ENCODE results near the gene SMIM10L2A. TPM values are rescaled to one million over a fixed set of nuclear protein-coding genes. Genes with fewer than 3 reads are reported as not detected.
"Not testable (repeated sequence)": the region's sequence is repeated elsewhere in the genome, so short reads cannot be mapped to it uniquely, and the experiment has no call there.

The SMIM10L2A gene
- total and polyA plus RNA-seq, 10 of the 15 experiments (the other 5 are each of a cell fraction or from before 2014, with no cell fraction given): 0.02 to 0.05 (median 0.03) TPM; not detected in 7

DNA sequence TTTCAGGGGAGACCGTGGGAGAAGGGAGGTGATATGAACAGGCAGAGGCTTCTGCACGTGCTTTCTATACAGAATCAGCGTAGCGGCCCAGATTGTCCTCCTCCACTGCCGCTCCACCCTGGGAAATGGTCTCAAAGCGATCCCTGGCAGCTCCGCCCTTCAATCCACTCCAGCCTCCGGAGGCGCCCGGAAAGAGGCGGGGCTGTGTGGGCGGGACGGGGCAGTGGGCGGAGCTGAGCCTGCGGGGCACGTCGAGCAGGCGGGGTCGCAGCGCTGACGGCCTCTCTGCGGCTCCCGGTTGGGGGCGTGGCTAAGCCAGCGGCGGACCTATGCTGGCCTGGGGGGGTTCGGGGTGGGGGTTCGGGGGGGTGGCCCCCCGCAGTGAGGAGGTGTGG is 210 bp upstream of the SMIM10L2A start:
- Histone ChIP-seq H3K9ac (ENCODE audit: control insufficient read depth, insufficient read depth, low read length) (no peak overlapping the region), H2AFZ (ENCODE audit: control insufficient read depth, low read depth, low read length) (peak overlapping the region; percentile 78), H3K4me3 (peak overlapping the region; percentile 23; the same call in 1 of the 2 replicates), H3K79me2 (ENCODE audit: control insufficient read depth, insufficient read depth, low read length) (no peaks in the 10 kb centered on the region), H3K4me2 (ENCODE audit: control insufficient read depth, insufficient read depth) (peak overlapping the region; percentile 25; the same call in 1 of the 2 replicates), H4K20me1 (ENCODE audit: control insufficient read depth, insufficient read depth) (no peaks in the 10 kb centered on the region), H3K27me3 (replicated peaks in 1 of 2; ENCODE audit: control insufficient read depth in 2 of 2, insufficient read depth in 2 of 2, low read length in 1 of 2) (no peaks in the 10 kb centered on the region), H3K27ac (ENCODE audit: control insufficient read depth, insufficient read depth) (no peak overlapping the region), H3K9me3 (replicated peaks; ENCODE audit: control insufficient read depth, insufficient read depth, low read length) (no peaks in the 10 kb centered on the region; the same call in 2 of the 3 replicates), H3K36me3 (ENCODE audit: control insufficient read depth in 2 of 2, insufficient read depth in 2 of 2, low read length in 1 of 2) (no peaks in the 10 kb centered on the region), H3K4me1 (ENCODE audit: control insufficient read depth, insufficient read depth, low read length) (no peaks in the 10 kb centered on the region; the same call in 1 of the 2 replicates)
- ATAC-seq (peak; percentile 96), FAIRE-seq (no peak), DNase-seq (ENCODE audit: low read depth, low spot score) (peak; percentile 19)
- ChIA-PET POLR2A (no interaction called here), SMC1A (ENCODE audit: uncharacterized antibody, unreplicated experiment) (no interaction called here), RAD21 (ENCODE audit: unreplicated experiment) (interaction anchor here (1.1 kb wide), 1 partner anchor 12 kb away, joined by 4 read pairs; no protein-coding TSS in a partner anchor), CTCF (no interaction called here)
- no peak for TF ChIP-seq STAT3 (IDR thresholded peaks at IDR 0.05; ENCODE audit: low read depth, low read length)
- TF ChIP-seq IKZF1 (conservative IDR thresholded peaks at IDR 0.05): 0 out of 2 replicates have a peak, but pooled peaks have one; percentile 13
- peak in 1 of 2 experiments; percentile 45; a peak in 1 of 4 replicates for TF ChIP-seq BHLHE40 (IDR thresholded peaks at IDR 0.05; ENCODE audit: borderline replicate concordance in 1 of 2, low read depth in 2 of 2, low read length in 1 of 2)
- peak in 1 of 2 experiments; percentile 67; a peak in 1 of 3 replicates for TF ChIP-seq EGR1 (IDR thresholded peaks at IDR 0.05; ENCODE audit: borderline replicate concordance in 1 of 2, low read depth in 2 of 2, low read length in 2 of 2)
- TF ChIP-seq NFYB (IDR thresholded peaks at IDR 0.05; ENCODE audit: insufficient read depth, low read depth, low read length): no peak
- BruUV-seq (replicated peaks): no TSS peak
- intact Hi-C loops (cut with micrococcal nuclease; ENCODE audit: unreplicated experiment): no loop called here
- in situ Hi-C loops (cut with MboI): no loop called here
- 38% methylated on average over 26 of the region's 29 CpGs for WGBS (ENCODE audit: insufficient coverage, insufficient replicate concordance, low lambda C conversion rate, missing lambda C conversion rate)

DNA sequence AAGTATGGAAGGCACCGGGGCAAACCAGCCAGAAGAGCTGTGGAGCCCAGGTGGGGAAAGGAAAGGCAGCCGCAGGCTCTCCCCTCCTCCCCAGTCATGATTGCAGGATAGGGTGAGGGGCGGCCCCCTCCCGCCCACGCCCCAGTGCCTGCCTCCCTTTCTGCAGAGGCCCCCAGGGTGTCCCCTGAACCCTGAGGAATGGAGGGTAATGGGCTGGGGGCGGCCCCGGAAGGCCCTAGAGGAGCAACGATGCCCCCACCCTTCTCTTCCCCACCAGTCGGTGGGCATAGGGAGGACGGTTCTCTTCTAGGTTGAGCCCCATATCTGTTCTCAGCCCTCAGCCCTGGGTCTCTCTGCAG is 1.0 kb downstream of the SMIM10L2A start:
- BruUV-seq (replicated peaks); FAIRE-seq; CTCF ChIA-PET; H2AFZ ChIP-seq (ENCODE audit: control insufficient read depth, low read depth, low read length); RAD21 ChIA-PET (ENCODE audit: unreplicated experiment); H3K9me3 ChIP-seq (replicated peaks; ENCODE audit: control insufficient read depth, insufficient read depth, low read length); H3K4me3 ChIP-seq; intact Hi-C loops (cut with micrococcal nuclease; ENCODE audit: unreplicated experiment); H3K9ac ChIP-seq (ENCODE audit: control insufficient read depth, insufficient read depth, low read length); DNase-seq (ENCODE audit: low read depth, low spot score); H3K36me3 ChIP-seq (ENCODE audit: control insufficient read depth in 2 of 2, insufficient read depth in 2 of 2, low read length in 1 of 2); H3K79me2 ChIP-seq (ENCODE audit: control insufficient read depth, insufficient read depth, low read length); in situ Hi-C loops (cut with MboI); ATAC-seq; H3K27me3 ChIP-seq (replicated peaks in 1 of 2; ENCODE audit: control insufficient read depth in 2 of 2, insufficient read depth in 2 of 2, low read length in 1 of 2); H3K4me1 ChIP-seq (ENCODE audit: control insufficient read depth, insufficient read depth, low read length); H4K20me1 ChIP-seq (ENCODE audit: control insufficient read depth, insufficient read depth); POLR2A ChIA-PET; H3K4me2 ChIP-seq (ENCODE audit: control insufficient read depth, insufficient read depth); SMC1A ChIA-PET (ENCODE audit: uncharacterized antibody, unreplicated experiment); H3K27ac ChIP-seq (ENCODE audit: control insufficient read depth, insufficient read depth): not testable (repeated sequence)
- WGBS (ENCODE audit: insufficient coverage, insufficient replicate concordance, low lambda C conversion rate, missing lambda C conversion rate): 59% methylated on average over 6 of the region's 10 CpGs

DNA sequence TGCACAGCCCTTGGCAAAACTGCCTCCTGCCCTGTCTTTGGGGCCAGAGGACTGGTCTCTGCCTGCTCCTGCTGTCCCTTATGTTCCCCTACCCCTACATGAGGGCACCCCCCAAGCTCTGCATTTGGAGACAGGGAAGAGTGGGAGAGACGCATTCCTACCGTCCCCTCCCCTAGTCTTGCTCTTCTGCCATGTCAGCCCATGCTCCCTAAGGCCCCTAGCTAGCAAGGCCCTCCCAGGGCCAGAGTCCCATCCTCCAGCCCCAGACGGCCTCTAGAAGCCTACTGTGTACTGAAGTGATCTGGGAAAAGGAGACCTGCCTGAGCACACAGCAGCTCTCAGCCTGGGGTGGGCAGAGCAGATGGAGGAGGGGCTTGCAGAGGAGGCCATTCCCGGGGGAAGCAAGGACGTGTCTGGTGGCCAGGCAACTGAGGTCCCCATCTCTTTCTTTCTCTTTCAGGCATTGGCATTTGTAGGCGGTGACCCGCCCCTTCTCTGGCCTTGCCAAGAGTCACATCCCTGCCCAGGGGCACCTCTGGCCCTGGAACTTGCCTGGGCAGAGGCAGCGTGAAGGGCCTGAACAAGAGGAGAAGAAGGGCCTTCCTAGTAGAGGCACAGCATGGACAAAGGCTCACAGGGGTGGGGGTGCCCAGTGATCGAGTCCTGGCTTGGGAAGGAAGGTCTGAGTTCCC is 1.6 kb downstream of the SMIM10L2A start:
- H3K27me3 ChIP-seq (replicated peaks in 1 of 2; ENCODE audit: control insufficient read depth in 2 of 2, insufficient read depth in 2 of 2, low read length in 1 of 2); FAIRE-seq; intact Hi-C loops (cut with micrococcal nuclease; ENCODE audit: unreplicated experiment); H3K4me1 ChIP-seq (ENCODE audit: control insufficient read depth, insufficient read depth, low read length); H3K27ac ChIP-seq (ENCODE audit: control insufficient read depth, insufficient read depth); BruUV-seq (replicated peaks); DNase-seq (ENCODE audit: low read depth, low spot score); H3K4me3 ChIP-seq; H3K36me3 ChIP-seq (ENCODE audit: control insufficient read depth in 2 of 2, insufficient read depth in 2 of 2, low read length in 1 of 2); H4K20me1 ChIP-seq (ENCODE audit: control insufficient read depth, insufficient read depth); H3K79me2 ChIP-seq (ENCODE audit: control insufficient read depth, insufficient read depth, low read length); H3K9ac ChIP-seq (ENCODE audit: control insufficient read depth, insufficient read depth, low read length); SMC1A ChIA-PET (ENCODE audit: uncharacterized antibody, unreplicated experiment); H2AFZ ChIP-seq (ENCODE audit: control insufficient read depth, low read depth, low read length); RAD21 ChIA-PET (ENCODE audit: unreplicated experiment); in situ Hi-C loops (cut with MboI); H3K4me2 ChIP-seq (ENCODE audit: control insufficient read depth, insufficient read depth); POLR2A ChIA-PET; CTCF ChIA-PET; H3K9me3 ChIP-seq (replicated peaks; ENCODE audit: control insufficient read depth, insufficient read depth, low read length); ATAC-seq: not testable (repeated sequence)
- WGBS (ENCODE audit: insufficient coverage, insufficient replicate concordance, low lambda C conversion rate, missing lambda C conversion rate): 44% methylated on average over 9 of the region's 9 CpGs
